Transverse colon (tissue), 4 donors: ENCODE data around the gene HMGN1.

ENCODE experiments used
- CTCF ChIP-seq, 5 experiments: fragments of 200-600 bp in 3 of 5; fragments of 450-650 bp in 2 of 5; sonication (generic) in 3 of 5; IDR thresholded peaks; 1 replicate in 2 of 5; 2 replicates in 3 of 5; pipeline ENCODE4 v1.5.1; 2016 to 2017; ENCODE audit warnings: antibody characterized with exemption in 5 of 5, inconsistent platforms in 3 of 5, mild to moderate bottlenecking in 2 of 5, moderate library complexity in 1 of 5
- EP300 ChIP-seq: sonication (generic); formaldehyde crosslinking; IDR thresholded peaks from one replicate; pipeline ENCODE4 v1.6.1; 2017; ENCODE audit warnings: antibody characterized with exemption, low read depth
- POLR2AphosphoS5 ChIP-seq, 3 donors: sonication (generic); formaldehyde crosslinking; IDR thresholded peaks; one replicate each; pipeline ENCODE4 v1.6.1; 2016; ENCODE audit warnings: antibody characterized with exemption in 3 of 3

DNA sequence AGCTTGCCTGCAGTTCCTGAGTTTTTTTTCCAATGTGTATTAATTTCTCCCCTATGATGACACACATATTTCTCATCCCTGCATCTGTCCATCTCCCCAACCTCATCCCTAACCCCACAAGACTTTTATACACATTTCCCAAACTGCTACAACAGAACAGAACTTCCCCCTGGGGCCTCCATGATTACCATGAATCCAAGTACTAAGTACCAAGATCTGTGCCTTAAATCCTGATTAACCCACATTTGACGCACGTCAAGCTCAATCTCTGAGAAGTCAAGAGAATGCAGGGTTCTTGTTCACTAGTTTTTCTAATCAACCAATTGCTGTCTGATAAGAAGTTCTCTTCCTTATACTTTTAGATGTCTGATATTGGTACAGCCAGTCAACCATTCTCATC, 9.7 kb downstream of the HMGN1 start:
- TF ChIP-seq CTCF (IDR thresholded peaks at IDR 0.05) (no peak), POLR2AphosphoS5 (IDR thresholded peaks at IDR 0.05) (no peak), EP300 (no peak)
